AG09309 (cell line): ENCODE data around the gene LIMS2.

Source experiments
- DNase-seq: peaks from one replicate; pipeline ENCODE4 v3.0.0-alpha.2; 2010; ENCODE audit warnings: low read depth
- H3K4me3 ChIP-seq: 2 replicates; pipeline ENCODE4 v1.5.1; 2011; ENCODE audit warnings: mild to moderate bottlenecking, low read depth, low read length, moderate library complexity; ENCODE audit not compliant: control insufficient read depth
- CTCF ChIP-seq: IDR thresholded peaks from 2 replicates; pipeline ENCODE4 v1.5.1; 2011; ENCODE audit warnings: mild to moderate bottlenecking, low read depth, low read length, inconsistent platforms; ENCODE audit not compliant: insufficient read depth, control insufficient read depth; ENCODE audit errors: missing control alignments

LIMS2 gene

GRCh38 chr2:127628767-127629614, 46.3 kb downstream of the LIMS2 start:
- DNase-seq, result no peak
- H3K4me3 ChIP-seq, result no peak overlapping the region
- no peak for TF ChIP-seq CTCF

- no peak for DNase-seq
- H3K4me3 ChIP-seq, result no peak overlapping the region
- TF ChIP-seq CTCF, result no peak
These were observed 47.4 kb downstream of the LIMS2 start for GRCh38 chr2:127627740-127628571.

GRCh38 chr2:127626917-127627739, 48.2 kb downstream of the LIMS2 start:
- no peak for TF ChIP-seq CTCF
- DNase-seq, result no peak
- no peak overlapping the region for H3K4me3 ChIP-seq

GRCh38 chr2:127626175-127626574, 49.2 kb downstream of the LIMS2 start:
- no peak for DNase-seq
- H3K4me3 ChIP-seq, result no peak overlapping the region
- TF ChIP-seq CTCF, result no peak

- no peak for TF ChIP-seq CTCF
- no peak overlapping the region for H3K4me3 ChIP-seq
- no peak for DNase-seq
These were observed 49.8 kb downstream of the LIMS2 start for GRCh38 chr2:127625572-127625951.
